GM12872 (cell line): ENCODE results near the gene DCUN1D1.

Source experiments
- CTCF ChIP-seq: IDR thresholded peaks from 3 replicates; pipeline ENCODE4 v1.5.1; 2011; ENCODE audit warnings: low read depth, mild to moderate bottlenecking, low read length, moderate library complexity; ENCODE audit not compliant: insufficient read depth

Gene DCUN1D1

GRCh38 chr3:182959474-182960350 lies 20.6 kb downstream of the DCUN1D1 start:
- no peak for TF ChIP-seq CTCF

- no peak for TF ChIP-seq CTCF
These were observed 22.6 kb downstream of the DCUN1D1 start for GRCh38 chr3:182957676-182958266.

GRCh38 chr3:182957226-182957625 lies 23.1 kb downstream of the DCUN1D1 start:
- no peak for TF ChIP-seq CTCF

GRCh38 chr3:182954553-182955235 lies 25.6 kb downstream of the DCUN1D1 start:
- TF ChIP-seq CTCF = no peak

- no peak for TF ChIP-seq CTCF
These were observed 30.6 kb downstream of the DCUN1D1 start for GRCh38 chr3:182949688-182950087.

- TF ChIP-seq CTCF = no peak
These were observed 32.0 kb downstream of the DCUN1D1 start for GRCh38 chr3:182948305-182948704.

GRCh38 chr3:182947888-182948287 lies 32.5 kb downstream of the DCUN1D1 start:
- 0 out of 3 replicates have a peak, but pooled peaks have one; percentile 28 for TF ChIP-seq CTCF
